B cell (primary cell): ENCODE measurements around the gene DRP2. TPM values are rescaled to one million over a fixed set of nuclear protein-coding genes. Genes with fewer than 3 reads are reported as not detected.

Source experiments
- ATAC-seq: fragments of 200-7000 bp; cut with Tn5 transposase; one replicate; pipeline ENCODE4 v1.10.0; 2021; ENCODE audit warnings: low read depth, mild to moderate bottlenecking, moderate number of reproducible peaks, moderate library complexity
- CTCF ChIA-PET: fragments of 350-600 bp; sonication (Branson Sonifier 250); formaldehyde crosslinking; loops from one replicate; lab custom pipeline; 2021; ENCODE audit warnings: antibody characterized with exemption, inconsistent platforms; lab: Charles Lee
- POLR2A ChIA-PET: fragments of 350-600 bp; sonication (Branson Sonifier 250); formaldehyde crosslinking; loops from one replicate; lab custom pipeline; 2021; ENCODE audit warnings: antibody characterized with exemption; lab: Charles Lee
- DNase-seq: peaks from one replicate; pipeline ENCODE4 v3.0.0; 2013
- H2AFZ ChIP-seq: 2 replicates; pipeline ENCODE4 v1.6.1; 2012; ENCODE audit warnings: mild to moderate bottlenecking, low read depth, low read length; ENCODE audit not compliant: insufficient read depth, poor library complexity, severe bottlenecking
- H3K27ac ChIP-seq, 2 donors: 1 replicate in 1 of 2; 2 replicates in 1 of 2; pipeline ENCODE4 v1.5.1; 2012 to 2013; ENCODE audit warnings: low read length in 2 of 2, mild to moderate bottlenecking in 2 of 2, moderate library complexity in 1 of 2
- H3K27me3 ChIP-seq, 4 experiments: fragments of 200-600 bp in 1 of 4; sonication (generic) in 1 of 4; replicated peaks in 1 of 4; 1 replicate in 2 of 4; 2 replicates in 2 of 4; pipeline versions ENCODE4 v1.6.1 to v1.7.0; 2013 to 2016; ENCODE audit warnings: low read length in 3 of 4, mild to moderate bottlenecking in 2 of 4, mixed read lengths in 1 of 4, moderate library complexity in 1 of 4; ENCODE audit not compliant: insufficient read depth in 4 of 4, control insufficient read depth in 3 of 4; ENCODE audit errors: control extremely low read depth in 1 of 4
- H3K36me3 ChIP-seq, 2 experiments: replicated peaks in 1 of 2; 1 replicate in 1 of 2; 2 replicates in 1 of 2; pipeline versions ENCODE4 v1.6.1 to v1.7.1; 2013; ENCODE audit warnings: low read length in 1 of 2; ENCODE audit not compliant: insufficient read depth in 2 of 2, control insufficient read depth in 1 of 2; ENCODE audit errors: control extremely low read depth in 1 of 2, extremely low read depth in 1 of 2
- H3K4me1 ChIP-seq, 2 donors: fragments of 200-600 bp in 1 of 2; sonication (generic) in 1 of 2; 1 replicate in 1 of 2; 2 replicates in 1 of 2; pipeline versions ENCODE4 v1.5.1 to v1.6.1; 2013 to 2017; ENCODE audit warnings: low read length in 2 of 2; ENCODE audit not compliant: control insufficient read depth in 2 of 2, insufficient read depth in 2 of 2
- H3K4me2 ChIP-seq: replicated peaks from 2 replicates; pipeline ENCODE3; 2012; ENCODE audit warnings: mild to moderate bottlenecking, low read depth, low read length; ENCODE audit not compliant: poor library complexity, severe bottlenecking
- H3K4me3 ChIP-seq, 5 experiments: fragments of 200-600 bp in 1 of 5; sonication (generic) in 1 of 5; 1 replicate in 3 of 5; 2 replicates in 2 of 5; pipeline versions ENCODE4 v1.5.1 to v1.7.0; 2011 to 2016; ENCODE audit warnings: low read length in 4 of 5, mild to moderate bottlenecking in 4 of 5, low read depth in 2 of 5, control low read depth in 1 of 5, moderate library complexity in 1 of 5; ENCODE audit not compliant: insufficient read depth in 1 of 5; ENCODE audit errors: control extremely low read depth in 1 of 5, extremely low read depth in 1 of 5
- H3K79me2 ChIP-seq: fragments of 200-600 bp; sonication (generic); one replicate; pipeline ENCODE4 v1.6.0; 2016; ENCODE audit warnings: low read length; ENCODE audit not compliant: control insufficient read depth, insufficient read depth
- H3K9ac ChIP-seq: fragments of 200-600 bp; sonication (generic); 2 replicates; pipeline ENCODE4 v1.6.1; 2017; ENCODE audit warnings: mild to moderate bottlenecking, low read length, moderate library complexity
- H3K9me3 ChIP-seq, 3 donors: one replicate each; pipeline versions ENCODE4 v1.6.1 to v1.7.1; 2013; ENCODE audit warnings: low read length in 2 of 3; ENCODE audit not compliant: control insufficient read depth in 2 of 3, insufficient read depth in 1 of 3; ENCODE audit errors: control extremely low read depth in 1 of 3
- H4K20me1 ChIP-seq: 2 replicates; pipeline ENCODE4 v1.6.0; 2012; ENCODE audit warnings: mild to moderate bottlenecking, low read length; ENCODE audit not compliant: insufficient read depth, control insufficient read depth, poor library complexity, severe bottlenecking
- H3K27ac Mint-ChIP-seq: one replicate; pipeline ENCODE4 v1.8.0; 2021; ENCODE audit warnings: mixed read lengths
- H3K27me3 Mint-ChIP-seq: one replicate; pipeline ENCODE4 v1.8.0; 2021; ENCODE audit warnings: mixed read lengths
- H3K4me1 Mint-ChIP-seq: one replicate; pipeline ENCODE4 v1.8.0; 2021; ENCODE audit warnings: mixed read lengths
- H3K4me3 Mint-ChIP-seq: one replicate; pipeline ENCODE4 v1.8.0; 2021; ENCODE audit warnings: mixed read lengths
- H3K9me3 Mint-ChIP-seq: one replicate; pipeline ENCODE4 v1.8.0; 2022; ENCODE audit warnings: mixed read lengths; ENCODE audit not compliant: insufficient read depth
- EZH2 ChIP-seq: IDR thresholded peaks from 2 replicates; pipeline ENCODE4 v1.6.1; 2012; ENCODE audit warnings: borderline replicate concordance, low read depth, mild to moderate bottlenecking, moderate library complexity, low read length; ENCODE audit not compliant: insufficient read depth, poor library complexity, severe bottlenecking
- WGBS: methylation state at CpG from one replicate; pipeline ENCODE4 v1.1.5; 2013; ENCODE audit warnings: missing lambda C conversion rate; ENCODE audit not compliant: insufficient coverage; 5-methylcytosine and 5-hydroxymethylcytosine counted together
- intact Hi-C: fragments of 100-400 bp; cut with micrococcal nuclease; formaldehyde crosslinking; loops from one replicate; pipeline ENCODE4 v1.10.0; 2022
- polyA plus RNA-seq: library from polyadenylated mRNA; depleted of rRNA; stranded (reverse); fragments of >200 nt; gene quantifications from 2 replicates; pipeline ENCODE4 v1.2.3, GENCODE V29; 2012
- small RNA-seq: library from RNA; depleted of rRNA; stranded (forward); fragments of <200 nt; gene quantifications from one replicate; pipeline ENCODE3, GENCODE V24; 2012; ENCODE audit warnings: low replicate concordance, low read depth; ENCODE audit not compliant: insufficient read length
- total RNA-seq, 2 donors: library from RNA; stranded (reverse); fragments of 120-200 nt in 1 of 2; gene quantifications; 1 replicate in 1 of 2; 2 replicates in 1 of 2; pipeline versions ENCODE4 v1.2.3 to v1.2.4, GENCODE V29; 2013 to 2022
- TF ChIP-seq, protein P1 (sequence below): fragments of 200-600 bp; IDR thresholded peaks from one replicate; pipeline ENCODE4 v1.8.0; 2022; ENCODE audit warnings: antibody characterized with exemption, mild to moderate bottlenecking

DRP2 gene
- total and polyA plus RNA-seq, 2 donors (not counting 1 experiment from before 2014, with no cell fraction given) = 0.04 TPM; not detected in 1

GRCh38 chrX:101303790-101304189, 84.2 kb downstream of the DRP2 start:
- intact Hi-C loops = no loop called here
- peaks cover 9 to 15% of the 10 kb centered on the region in 2 donors for H3K4me1 ChIP-seq
- no peaks in the 10 kb centered on the region for H3K79me2 ChIP-seq
- no peak overlapping the region for H3K4me3 Mint-ChIP-seq
- ATAC-seq (no peak), DNase-seq (peak; percentile 12)
- no peak overlapping the region for H3K4me3 ChIP-seq
- H4K20me1 ChIP-seq = no peaks in the 10 kb centered on the region
- no peaks in the 10 kb centered on the region for H3K36me3 ChIP-seq
- TF ChIP-seq, protein P1, sequence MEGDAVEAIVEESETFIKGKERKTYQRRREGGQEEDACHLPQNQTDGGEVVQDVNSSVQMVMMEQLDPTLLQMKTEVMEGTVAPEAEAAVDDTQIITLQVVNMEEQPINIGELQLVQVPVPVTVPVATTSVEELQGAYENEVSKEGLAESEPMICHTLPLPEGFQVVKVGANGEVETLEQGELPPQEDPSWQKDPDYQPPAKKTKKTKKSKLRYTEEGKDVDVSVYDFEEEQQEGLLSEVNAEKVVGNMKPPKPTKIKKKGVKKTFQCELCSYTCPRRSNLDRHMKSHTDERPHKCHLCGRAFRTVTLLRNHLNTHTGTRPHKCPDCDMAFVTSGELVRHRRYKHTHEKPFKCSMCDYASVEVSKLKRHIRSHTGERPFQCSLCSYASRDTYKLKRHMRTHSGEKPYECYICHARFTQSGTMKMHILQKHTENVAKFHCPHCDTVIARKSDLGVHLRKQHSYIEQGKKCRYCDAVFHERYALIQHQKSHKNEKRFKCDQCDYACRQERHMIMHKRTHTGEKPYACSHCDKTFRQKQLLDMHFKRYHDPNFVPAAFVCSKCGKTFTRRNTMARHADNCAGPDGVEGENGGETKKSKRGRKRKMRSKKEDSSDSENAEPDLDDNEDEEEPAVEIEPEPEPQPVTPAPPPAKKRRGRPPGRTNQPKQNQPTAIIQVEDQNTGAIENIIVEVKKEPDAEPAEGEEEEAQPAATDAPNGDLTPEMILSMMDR = no peak
- no peak for TF ChIP-seq EZH2
- no peaks in the 10 kb centered on the region for H3K9me3 Mint-ChIP-seq
- no peak overlapping the region for H3K27ac ChIP-seq
- no peak overlapping the region for H2AFZ ChIP-seq
- ChIA-PET POLR2A (no interaction called here), CTCF (interaction anchor here (0.5 to 1.2 kb wide), 2 partner anchors 16 to 407 kb away, joined by 3 read pairs; no protein-coding TSS in a partner anchor)
- peak overlapping the region; percentile 1 for H3K4me2 ChIP-seq
- H3K27me3 Mint-ChIP-seq = no peaks in the 10 kb centered on the region
- H3K9me3 ChIP-seq = peaks cover 0 to 9% (median 0%) of the 10 kb centered on the region in 3 donors
- no peaks in the 10 kb centered on the region for H3K27me3 ChIP-seq
- WGBS = no CpG with 5 or more reads among the region's 1 CpG
- H3K9ac ChIP-seq = no peak overlapping the region
- H3K4me1 Mint-ChIP-seq = peaks cover 11% of the 10 kb centered on the region
- H3K27ac Mint-ChIP-seq = peak overlapping the region; percentile 15

Small RNAs within 50 kb of the gene (small RNA-seq; reads per million reads assigned to genes)
- gene Z70280.1 = not detected

Other genes with a start within 250 kb of the DRP2 start
- gene TRMT2B, start 167.7 kb upstream of the DRP2 start, total RNA-seq = 51.2 and 56.4 TPM in 2 replicates
- gene TRMT2B, start 167.7 kb upstream of the DRP2 start, polyA plus RNA-seq = 29.9 and 30.9 TPM in 2 replicates
- gene TMEM35A, start 140.9 kb upstream of the DRP2 start, total RNA-seq = not detected in 2 replicates
- gene TMEM35A, start 140.9 kb upstream of the DRP2 start, polyA plus RNA-seq = not detected in 2 replicates
- 1.9 and 3.2 TPM in 2 replicates for gene CENPI, start 121.6 kb upstream of the DRP2 start, total RNA-seq
- gene CENPI, start 121.6 kb upstream of the DRP2 start, polyA plus RNA-seq = 0.19 and 0.28 TPM in 2 replicates
- not detected in 2 replicates for gene TAF7L, start 71.5 kb downstream of the DRP2 start, total RNA-seq
- 0.07 and 0.10 TPM in 2 replicates for gene TAF7L, start 71.5 kb downstream of the DRP2 start, polyA plus RNA-seq
- 12.0 and 13.4 TPM in 2 replicates for gene TIMM8A, start 129.0 kb downstream of the DRP2 start, total RNA-seq
- gene TIMM8A, start 129.0 kb downstream of the DRP2 start, polyA plus RNA-seq = 4.0 and 4.1 TPM in 2 replicates
- gene BTK, start 166.4 kb downstream of the DRP2 start, total RNA-seq = 235 and 243 TPM in 2 replicates
- 157 and 166 TPM in 2 replicates for gene BTK, start 166.4 kb downstream of the DRP2 start, polyA plus RNA-seq
- 155 and 156 TPM in 2 replicates for gene RPL36A, start 171.2 kb downstream of the DRP2 start, total RNA-seq
- gene RPL36A, start 171.2 kb downstream of the DRP2 start, polyA plus RNA-seq = 2,759 and 3,836 TPM in 2 replicates
- 22.1 and 27.7 TPM in 2 replicates for gene GLA, start 188.1 kb downstream of the DRP2 start, total RNA-seq
- 36.3 and 42.7 TPM in 2 replicates for gene GLA, start 188.1 kb downstream of the DRP2 start, polyA plus RNA-seq
- gene HNRNPH2, start 188.4 kb downstream of the DRP2 start, total RNA-seq = 48.4 and 57.1 TPM in 2 replicates
- 9.2 and 24.3 TPM in 2 replicates for gene HNRNPH2, start 188.4 kb downstream of the DRP2 start, polyA plus RNA-seq